Fibroblast of the aortic adventitia (primary cell): ENCODE measurements around the gene HAS3. TPM values are rescaled to one million over a fixed set of nuclear protein-coding genes. Genes with fewer than 3 reads are reported as not detected.
A peak's percentile ranks its signal among the peaks of the same experiment; 100 is the strongest.

ENCODE experiments used
- DNase-seq: peaks from one replicate; pipeline ENCODE4 v3.0.0-alpha.2; 2010; ENCODE audit warnings: low read depth
- H3K4me3 ChIP-seq: 2 replicates; pipeline ENCODE4 v1.5.1; 2011; ENCODE audit warnings: low read depth, mild to moderate bottlenecking, control low read depth, low read length, moderate library complexity
- CTCF ChIP-seq: IDR thresholded peaks from 2 replicates; pipeline ENCODE4 v1.5.1; 2011; ENCODE audit warnings: mild to moderate bottlenecking, low read length, control low read depth, inconsistent platforms; ENCODE audit not compliant: insufficient read depth
- total RNA-seq: library from RNA; depleted of rRNA; stranded (reverse); fragments of >200 nt; gene quantifications from 2 replicates; pipeline ENCODE4 v1.2.3, GENCODE V29; 2012; ENCODE audit warnings: low replicate concordance

Gene HAS3
- total RNA-seq, 1 donor, result 0.81 TPM

GRCh38 chr16:69089091-69089910 lies 16.2 kb upstream of the HAS3 start:
- no peak overlapping the region for H3K4me3 ChIP-seq
- no peak for DNase-seq
- no peak for TF ChIP-seq CTCF

- DNase-seq, result no peak
- no peak overlapping the region for H3K4me3 ChIP-seq
- no peak for TF ChIP-seq CTCF
Measured at GRCh38 chr16:69093974-69094373, 11.5 kb upstream of the HAS3 start.

- TF ChIP-seq CTCF, result no peak
- no peak for DNase-seq
- H3K4me3 ChIP-seq, result no peak overlapping the region
Measured at GRCh38 chr16:69094501-69094900, 11.0 kb upstream of the HAS3 start.

GRCh38 chr16:69095193-69095592 lies 10.3 kb upstream of the HAS3 start:
- no peak for DNase-seq
- no peak overlapping the region for H3K4me3 ChIP-seq
- TF ChIP-seq CTCF, result no peak

GRCh38 chr16:69100071-69100691 lies 5.3 kb upstream of the HAS3 start:
- no peak overlapping the region for H3K4me3 ChIP-seq
- no peak for TF ChIP-seq CTCF
- no peak for DNase-seq

GRCh38 chr16:69106491-69107315 lies 1.2 kb downstream of the HAS3 start:
- TF ChIP-seq CTCF, result no peak
- DNase-seq, result no peak
- peak overlapping the region; percentile 66 for H3K4me3 ChIP-seq
